ENCODE results near the gene DOCK9. TPM values are rescaled to one million over a fixed set of nuclear protein-coding genes. Genes with fewer than 3 reads are reported as not detected.

Gene DOCK9
- total and polyA plus RNA-seq, 2 donors from 2014 or later = 14.0 to 125 TPM

DNA sequence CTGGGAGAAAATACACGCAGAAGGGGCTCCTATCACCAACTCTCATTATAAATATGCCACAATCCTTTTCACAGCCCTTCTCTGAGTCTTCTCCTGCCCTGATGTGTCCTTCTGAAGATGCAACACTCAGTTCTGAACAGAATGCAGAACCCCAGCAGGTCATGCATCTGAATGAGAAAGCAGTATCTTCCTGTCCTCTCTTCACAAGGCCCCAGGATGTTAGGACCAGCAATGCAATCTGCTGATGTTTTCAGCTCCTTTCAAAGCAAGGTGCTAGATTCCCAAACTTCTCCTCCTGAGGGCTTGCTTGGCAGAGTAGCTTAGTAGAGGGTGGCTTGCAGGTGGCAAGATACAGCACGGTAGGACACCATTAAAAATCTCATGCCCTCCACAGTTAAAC is 22.3 kb upstream of the DOCK9 start:
- Histone ChIP-seq H3K27me3 (ENCODE audit: control insufficient read depth, insufficient read depth, low read length) (no peaks in the 10 kb centered on the region), H3K27ac (ENCODE audit: low read depth in 2 of 2, low read length in 2 of 2) (no peak overlapping the region), H3K9me3 (ENCODE audit: control insufficient read depth in 2 of 3, insufficient read depth in 1 of 3, low read length in 3 of 3) (no peaks in the 10 kb centered on the region), H3K9ac (ENCODE audit: low read length in 3 of 3) (no peak overlapping the region), H3K36me3 (ENCODE audit: control insufficient read depth in 2 of 3, insufficient read depth in 3 of 3, low read length in 3 of 3) (no peaks in the 10 kb centered on the region), H3K4me1 (ENCODE audit: control insufficient read depth in 2 of 3, insufficient read depth in 2 of 3, low read depth in 1 of 3, low read length in 3 of 3) (peaks cover 0 to 16% (median 0%) of the 10 kb centered on the region in 3 donors), H3K4me3 (ENCODE audit: low read length in 3 of 3) (no peak overlapping the region)
- TF ChIP-seq, protein P1, sequence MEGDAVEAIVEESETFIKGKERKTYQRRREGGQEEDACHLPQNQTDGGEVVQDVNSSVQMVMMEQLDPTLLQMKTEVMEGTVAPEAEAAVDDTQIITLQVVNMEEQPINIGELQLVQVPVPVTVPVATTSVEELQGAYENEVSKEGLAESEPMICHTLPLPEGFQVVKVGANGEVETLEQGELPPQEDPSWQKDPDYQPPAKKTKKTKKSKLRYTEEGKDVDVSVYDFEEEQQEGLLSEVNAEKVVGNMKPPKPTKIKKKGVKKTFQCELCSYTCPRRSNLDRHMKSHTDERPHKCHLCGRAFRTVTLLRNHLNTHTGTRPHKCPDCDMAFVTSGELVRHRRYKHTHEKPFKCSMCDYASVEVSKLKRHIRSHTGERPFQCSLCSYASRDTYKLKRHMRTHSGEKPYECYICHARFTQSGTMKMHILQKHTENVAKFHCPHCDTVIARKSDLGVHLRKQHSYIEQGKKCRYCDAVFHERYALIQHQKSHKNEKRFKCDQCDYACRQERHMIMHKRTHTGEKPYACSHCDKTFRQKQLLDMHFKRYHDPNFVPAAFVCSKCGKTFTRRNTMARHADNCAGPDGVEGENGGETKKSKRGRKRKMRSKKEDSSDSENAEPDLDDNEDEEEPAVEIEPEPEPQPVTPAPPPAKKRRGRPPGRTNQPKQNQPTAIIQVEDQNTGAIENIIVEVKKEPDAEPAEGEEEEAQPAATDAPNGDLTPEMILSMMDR (IDR thresholded peaks at IDR 0.05; ENCODE audit: borderline replicate concordance, extremely low read depth, insufficient read depth) = no peak
- intact Hi-C loops (cut with DNase I) = no loop called here
- FAIRE-seq = no peak
- DNase-seq = no peak

DNA sequence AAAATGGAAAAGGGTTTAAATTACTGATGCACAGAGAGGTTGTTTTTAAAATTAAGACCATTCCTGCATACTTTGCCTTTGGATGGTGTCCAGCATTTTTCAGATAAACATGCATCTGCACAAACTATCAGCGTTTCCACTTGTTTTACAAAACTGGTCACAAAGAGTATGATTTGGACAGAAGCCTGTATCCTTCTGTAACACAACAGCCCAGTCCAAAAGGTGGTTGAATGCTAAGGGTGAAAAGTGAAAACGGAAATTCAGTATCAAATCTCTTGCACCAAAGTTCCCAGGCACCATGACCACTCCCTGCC is 21.7 kb upstream of the DOCK9 start:
- FAIRE-seq (no peak), DNase-seq (no peak)
- intact Hi-C loops (cut with DNase I) = no loop called here
- H3K9me3 ChIP-seq (ENCODE audit: control insufficient read depth in 2 of 3, insufficient read depth in 1 of 3, low read length in 3 of 3) = no peaks in the 10 kb centered on the region
- TF ChIP-seq, protein P1 (IDR thresholded peaks at IDR 0.05; ENCODE audit: borderline replicate concordance, extremely low read depth, insufficient read depth) = no peak
- no peak overlapping the region for H3K27ac ChIP-seq (ENCODE audit: low read depth in 2 of 2, low read length in 2 of 2)
- H3K27me3 ChIP-seq (ENCODE audit: control insufficient read depth, insufficient read depth, low read length) = no peaks in the 10 kb centered on the region
- no peaks in the 10 kb centered on the region for H3K36me3 ChIP-seq (ENCODE audit: control insufficient read depth in 2 of 3, insufficient read depth in 3 of 3, low read length in 3 of 3)
- no peak overlapping the region for H3K9ac ChIP-seq (ENCODE audit: low read length in 3 of 3)
- H3K4me1 ChIP-seq (ENCODE audit: control insufficient read depth in 2 of 3, insufficient read depth in 2 of 3, low read depth in 1 of 3, low read length in 3 of 3) = peaks cover 0 to 16% (median 0%) of the 10 kb centered on the region in 3 donors
- H3K4me3 ChIP-seq (ENCODE audit: low read length in 3 of 3) = no peak overlapping the region

DNA sequence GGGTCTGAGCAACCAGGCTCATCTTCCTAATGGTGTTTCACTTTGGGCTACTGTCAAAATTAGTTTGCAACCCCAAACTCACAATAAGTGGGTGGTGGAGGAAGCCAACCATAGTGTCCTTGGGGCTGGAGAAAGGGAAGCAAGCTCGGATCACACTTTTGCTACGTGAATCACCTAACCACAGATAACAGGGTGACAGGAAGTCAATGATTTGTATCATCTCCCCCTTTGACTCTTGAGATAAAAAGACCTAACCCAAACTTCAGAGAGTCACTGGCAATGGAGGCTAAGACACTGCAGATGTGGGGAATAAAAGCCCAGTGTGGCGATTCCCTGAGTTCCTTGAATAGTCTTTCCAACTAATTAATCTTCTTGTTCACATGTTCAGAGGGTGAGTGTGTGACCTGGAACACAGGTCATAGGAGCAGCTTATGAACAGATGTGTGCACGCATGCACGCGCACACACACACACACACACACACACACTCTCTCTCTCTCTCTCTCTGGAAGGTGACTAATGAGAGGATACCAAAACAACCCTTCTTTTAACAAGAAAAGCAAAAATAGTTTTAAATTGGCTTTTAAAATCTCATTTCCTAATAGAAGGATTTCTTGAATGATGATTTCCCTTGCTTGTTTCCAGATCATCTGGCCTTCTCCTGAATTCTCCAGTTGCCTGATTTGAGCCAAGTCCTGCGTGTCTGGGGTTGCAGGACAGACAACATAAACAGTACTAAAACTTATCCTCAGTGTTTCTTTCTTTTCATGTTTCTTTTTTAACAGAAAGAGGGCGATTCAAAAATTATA is 21.2 kb upstream of the DOCK9 start:
- no peak overlapping the region for H3K27ac ChIP-seq (ENCODE audit: low read depth in 2 of 2, low read length in 2 of 2)
- H3K9me3 ChIP-seq (ENCODE audit: control insufficient read depth in 2 of 3, insufficient read depth in 1 of 3, low read length in 3 of 3) = no peaks in the 10 kb centered on the region
- H3K9ac ChIP-seq (ENCODE audit: low read length in 3 of 3) = no peak overlapping the region
- no peaks in the 10 kb centered on the region for H3K27me3 ChIP-seq (ENCODE audit: control insufficient read depth, insufficient read depth, low read length)
- intact Hi-C loops (cut with DNase I) = no loop called here
- FAIRE-seq (no peak), DNase-seq (no peak)
- TF ChIP-seq, protein P1 (IDR thresholded peaks at IDR 0.05; ENCODE audit: borderline replicate concordance, extremely low read depth, insufficient read depth) = no peak
- no peaks in the 10 kb centered on the region for H3K36me3 ChIP-seq (ENCODE audit: control insufficient read depth in 2 of 3, insufficient read depth in 3 of 3, low read length in 3 of 3)
- H3K4me1 ChIP-seq (ENCODE audit: control insufficient read depth in 2 of 3, insufficient read depth in 2 of 3, low read depth in 1 of 3, low read length in 3 of 3) = peaks cover 0 to 13% (median 0%) of the 10 kb centered on the region in 3 donors
- no peak overlapping the region for H3K4me3 ChIP-seq (ENCODE audit: low read length in 3 of 3)

Data from kidney (tissue), 14 donors.